Measurements from ENCODE around the gene PPM1B.

DNA sequence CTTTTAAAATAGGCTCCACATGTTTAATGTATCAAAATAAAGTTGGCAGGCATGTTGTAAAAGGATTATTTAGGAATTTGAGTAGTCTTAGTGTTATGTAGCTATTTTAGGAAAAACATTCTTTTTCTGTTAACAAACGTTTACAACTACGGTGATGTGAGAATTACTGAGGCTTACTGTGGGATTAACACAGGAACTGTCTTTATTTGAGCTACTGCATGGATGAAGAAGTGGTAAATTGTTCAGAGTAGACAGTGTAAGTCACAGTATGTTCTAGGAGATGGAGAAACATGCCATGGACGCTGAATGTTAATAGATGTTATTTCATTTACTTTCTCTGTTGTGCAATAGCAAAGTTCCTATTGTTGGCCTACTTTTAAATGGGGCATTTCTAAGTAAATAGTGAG, 1.6 kb downstream of the PPM1B start:
- TF ChIP-seq CTCF (conservative IDR thresholded peaks at IDR 0.05 in 1 of 2, IDR thresholded peaks at IDR 0.05 in 1 of 2; ENCODE audit: low read depth in 1 of 2, low read length in 2 of 2) (no peak), EZH2 (IDR thresholded peaks at IDR 0.05; ENCODE audit: low read length, missing control alignments) (no peak)

Data from fibroblast of lung (primary cell).